Panc1 (cell line): ENCODE data around the gene SRCIN1. TPM values are rescaled to one million over a fixed set of nuclear protein-coding genes. Genes with fewer than 3 reads are reported as not detected.

Source experiments
- ATAC-seq: fragments of 200-7000 bp; cut with Tn5 transposase; 2 replicates; pipeline ENCODE4 v1.9.1; 2020; ENCODE audit warnings: mild to moderate bottlenecking, moderate library complexity
- BruUV-seq: library from RNA; stranded (reverse); fragments of 400-500 nt; replicated peaks from 2 replicates; lab custom pipeline; 2021; lab: Mats Ljungman, UMichigan
- CTCF ChIA-PET: fragments of 300-600 bp; sonication (Branson Sonifier 250); formaldehyde crosslinking; loops from one replicate; lab custom pipeline; 2022; ENCODE audit warnings: antibody characterized with exemption; lab: Charles Lee
- POLR2A ChIA-PET: fragments of 300-600 bp; sonication (Branson Sonifier 250); formaldehyde crosslinking; loops from one replicate; lab custom pipeline; 2022; ENCODE audit warnings: antibody characterized with exemption; lab: Charles Lee
- DNase-seq: peaks from one replicate; pipeline ENCODE4 v3.0.0-alpha.2; 2010; ENCODE audit warnings: low read depth, low spot score
- H3K27ac ChIP-seq: 2 replicates; pipeline ENCODE4 v1.5.1; 2011; ENCODE audit warnings: mild to moderate bottlenecking, low read length, inconsistent platforms
- H3K27me3 ChIP-seq: fragments of 200-500 bp; sonication (Bioruptor generic); 2 replicates; pipeline ENCODE4 v1.6.0; 2014; ENCODE audit warnings: low read length, inconsistent platforms; ENCODE audit not compliant: control insufficient read depth, insufficient read depth
- H3K36me3 ChIP-seq: fragments of 200-500 bp; sonication (Bioruptor generic); 2 replicates; pipeline ENCODE4 v1.5.1; 2014; ENCODE audit warnings: inconsistent platforms, mild to moderate bottlenecking, low read length, moderate library complexity; ENCODE audit not compliant: control insufficient read depth, insufficient read depth
- H3K4me1 ChIP-seq: 2 replicates; pipeline ENCODE4 v1.5.1; 2011; ENCODE audit warnings: inconsistent platforms, mild to moderate bottlenecking, low read length, moderate library complexity; ENCODE audit not compliant: control insufficient read depth, insufficient read depth
- H3K4me3 ChIP-seq, 2 experiments: 2 replicates each; pipeline ENCODE4 v1.5.1; 2011 to 2012; ENCODE audit warnings: low read depth in 2 of 2, low read length in 2 of 2, mild to moderate bottlenecking in 2 of 2, inconsistent platforms in 1 of 2, moderate library complexity in 1 of 2
- H3K9me3 ChIP-seq: fragments of 200-500 bp; sonication (Bioruptor generic); 2 replicates; pipeline ENCODE4 v1.5.1; 2014; ENCODE audit warnings: low read depth, mild to moderate bottlenecking, inconsistent platforms, low read length, moderate library complexity; ENCODE audit not compliant: control insufficient read depth, insufficient read depth
- POLR2AphosphoS5 ChIP-seq: IDR thresholded peaks from 2 replicates; pipeline ENCODE4 v1.6.1; 2012; ENCODE audit warnings: mild to moderate bottlenecking, low read depth, low read length, moderate library complexity
- REST ChIP-seq, 2 experiments: IDR thresholded peaks; 2 replicates each; pipeline ENCODE4 v1.6.1; 2011 to 2012; ENCODE audit warnings: low read depth in 2 of 2, control low read depth in 1 of 2, low read length in 1 of 2, mild to moderate bottlenecking in 1 of 2, moderate library complexity in 1 of 2; ENCODE audit not compliant: insufficient read depth in 1 of 2
- SIN3A ChIP-seq: IDR thresholded peaks from 2 replicates; pipeline ENCODE4 v1.6.1; 2012; ENCODE audit warnings: low read depth, mild to moderate bottlenecking, low read length, moderate library complexity, borderline replicate concordance; ENCODE audit not compliant: insufficient read depth
- TCF7L2 ChIP-seq: IDR thresholded peaks from 2 replicates; pipeline ENCODE4 v1.6.1; 2011; ENCODE audit warnings: mild to moderate bottlenecking, low read depth, low read length, inconsistent platforms
- in situ Hi-C: cut with HindIII; loops from 2 replicates; pipeline ENCODE4 v1.10.0; 2016; ENCODE audit warnings: low sequenced_read_pairs, low pct_unique_long_range_greater_than_20kb
- intact Hi-C: fragments of 100-400 bp; cut with micrococcal nuclease; formaldehyde crosslinking; loops from one replicate; pipeline ENCODE4 v1.10.0; 2022; ENCODE audit not compliant: unreplicated experiment
- total RNA-seq: library from RNA; stranded (reverse); gene quantifications from one replicate; pipeline ENCODE4 v1.2.1, GENCODE V29; 2021; ENCODE audit not compliant: unreplicated experiment
- TF ChIP-seq, protein P1 (sequence below): fragments of 450-650 bp; IDR thresholded peaks from 2 replicates; pipeline ENCODE4 v1.5.1; 2017; ENCODE audit warnings: mild to moderate bottlenecking

Gene SRCIN1
- total RNA-seq, 1 experiment from 2014 or later: 12.8 TPM

DNA sequence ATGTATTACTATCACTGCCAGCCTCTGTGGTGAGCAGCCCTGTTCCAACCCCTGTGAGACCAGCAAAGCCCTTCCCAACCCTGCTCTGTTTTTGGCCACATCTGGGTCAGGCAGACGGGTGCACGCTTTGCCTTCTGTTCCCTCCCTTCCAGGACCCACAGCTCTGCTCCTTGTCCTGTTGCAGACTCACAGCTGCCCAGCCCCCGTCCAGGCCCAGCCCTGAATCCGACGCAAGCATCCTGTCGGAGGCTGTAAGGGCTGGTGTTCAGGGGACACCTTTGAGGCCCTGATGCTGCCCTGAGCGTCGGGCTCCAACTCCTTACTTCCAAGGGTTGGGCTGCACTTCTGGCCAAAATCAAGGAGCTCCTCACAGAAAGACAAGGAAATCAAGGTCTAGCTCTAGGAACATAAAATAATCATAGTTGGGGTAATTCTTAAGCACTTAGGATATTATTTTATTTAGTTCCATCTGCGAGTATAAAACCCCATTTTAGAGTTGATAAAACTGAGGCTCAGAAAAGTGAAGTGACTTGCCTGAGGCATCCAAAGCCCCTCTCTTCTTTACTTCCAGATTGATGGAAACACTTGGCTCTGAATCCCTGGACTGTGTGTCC lies 14.3 kb upstream of the SRCIN1 start:
- Histone ChIP-seq H3K9me3 (no peaks in the 10 kb centered on the region), H3K4me3 (no peak overlapping the region), H3K36me3 (no peaks in the 10 kb centered on the region), H3K27me3 (no peaks in the 10 kb centered on the region), H3K27ac (no peak overlapping the region), H3K4me1 (no peaks in the 10 kb centered on the region)
- intact Hi-C loops (no loop called here), in situ Hi-C loops (no loop called here)
- no TSS peak for BruUV-seq
- ATAC-seq (no peak), DNase-seq (no peak)
- CTCF ChIA-PET: no interaction called here
- TF ChIP-seq POLR2AphosphoS5 (no peak), REST (IDR thresholded peaks at IDR 0.05; ENCODE audit: insufficient read depth in 1 of 2, low read depth in 2 of 2, low read length in 1 of 2) (no peak)
- TF ChIP-seq, protein P1, sequence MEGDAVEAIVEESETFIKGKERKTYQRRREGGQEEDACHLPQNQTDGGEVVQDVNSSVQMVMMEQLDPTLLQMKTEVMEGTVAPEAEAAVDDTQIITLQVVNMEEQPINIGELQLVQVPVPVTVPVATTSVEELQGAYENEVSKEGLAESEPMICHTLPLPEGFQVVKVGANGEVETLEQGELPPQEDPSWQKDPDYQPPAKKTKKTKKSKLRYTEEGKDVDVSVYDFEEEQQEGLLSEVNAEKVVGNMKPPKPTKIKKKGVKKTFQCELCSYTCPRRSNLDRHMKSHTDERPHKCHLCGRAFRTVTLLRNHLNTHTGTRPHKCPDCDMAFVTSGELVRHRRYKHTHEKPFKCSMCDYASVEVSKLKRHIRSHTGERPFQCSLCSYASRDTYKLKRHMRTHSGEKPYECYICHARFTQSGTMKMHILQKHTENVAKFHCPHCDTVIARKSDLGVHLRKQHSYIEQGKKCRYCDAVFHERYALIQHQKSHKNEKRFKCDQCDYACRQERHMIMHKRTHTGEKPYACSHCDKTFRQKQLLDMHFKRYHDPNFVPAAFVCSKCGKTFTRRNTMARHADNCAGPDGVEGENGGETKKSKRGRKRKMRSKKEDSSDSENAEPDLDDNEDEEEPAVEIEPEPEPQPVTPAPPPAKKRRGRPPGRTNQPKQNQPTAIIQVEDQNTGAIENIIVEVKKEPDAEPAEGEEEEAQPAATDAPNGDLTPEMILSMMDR: no peak
- POLR2A ChIA-PET: no interaction called here

GRCh38 chr17:38619451-38619795 lies 13.7 kb upstream of the SRCIN1 start:
- Histone ChIP-seq H3K36me3 (no peaks in the 10 kb centered on the region), H3K4me1 (no peaks in the 10 kb centered on the region), H3K9me3 (no peaks in the 10 kb centered on the region), H3K27me3 (no peaks in the 10 kb centered on the region), H3K4me3 (no peak overlapping the region), H3K27ac (no peak overlapping the region)
- intact Hi-C loops: no loop called here
- BruUV-seq: no TSS peak
- CTCF ChIA-PET: no interaction called here
- POLR2A ChIA-PET: no interaction called here
- in situ Hi-C loops: no loop called here
- ATAC-seq (no peak), DNase-seq (no peak)
- TF ChIP-seq POLR2AphosphoS5 (no peak), TCF7L2 (no peak), SIN3A (no peak), REST (IDR thresholded peaks at IDR 0.05; ENCODE audit: insufficient read depth in 1 of 2, low read depth in 2 of 2, low read length in 1 of 2) (no peak)
- TF ChIP-seq, protein P1: no peak
